Prostate gland (tissue), 2 donors: ENCODE measurements around the gene COMMD10.

Experiments
- CTCF ChIP-seq, 4 experiments: fragments of 200-600 bp in 2 of 4; fragments of 450-650 bp in 2 of 4; sonication (generic) in 2 of 4; IDR thresholded peaks; 1 replicate in 3 of 4; 2 replicates in 1 of 4; pipeline ENCODE4 v1.5.1; 2016 to 2019; ENCODE audit warnings: antibody characterized with exemption in 4 of 4, mild to moderate bottlenecking in 2 of 4, moderate library complexity in 2 of 4
- POLR2A ChIP-seq: fragments of 450-650 bp; IDR thresholded peaks from one replicate; pipeline ENCODE4 v1.6.1; 2016; ENCODE audit warnings: antibody characterized with exemption, mild to moderate bottlenecking

- TF ChIP-seq POLR2A (no peak), CTCF (IDR thresholded peaks at IDR 0.05) (peak in 1 of 4 experiments; percentile 14)
Observed at GRCh38 chr5:116142495-116142894, 57.7 kb downstream of the COMMD10 start.
